Measurements from ENCODE around the gene SAMD3.

The SAMD3 gene

DNA sequence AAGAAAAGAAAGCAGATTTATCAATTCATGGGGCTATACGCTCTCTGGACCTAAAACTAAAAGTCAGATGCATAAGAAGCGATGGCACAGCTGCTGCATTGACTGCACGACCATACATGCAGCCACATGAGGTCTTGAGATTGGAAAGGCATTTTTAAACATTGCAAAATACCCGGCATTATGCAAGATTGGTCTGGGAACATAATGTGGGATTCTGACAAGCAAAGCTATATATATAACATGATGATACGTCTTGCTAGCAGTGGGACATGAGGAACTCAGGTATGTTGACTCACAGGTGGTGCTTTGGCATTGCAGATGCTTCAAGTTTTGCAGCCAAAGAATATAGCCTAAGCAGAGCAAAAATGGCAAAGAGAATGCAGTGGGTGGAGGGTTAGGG is 55.1 kb downstream of the SAMD3 start:
- Histone ChIP-seq H3K4me2 (ENCODE audit: low read depth, low read length, poor library complexity, severe bottlenecking) (no peak overlapping the region), H4K20me1 (ENCODE audit: insufficient read depth, low read length, poor library complexity, severe bottlenecking) (no peaks in the 10 kb centered on the region), H3K9me2 (replicated peaks; ENCODE audit: low read depth, low read length) (no peaks in the 10 kb centered on the region), H3K36me3 (ENCODE audit: insufficient read depth, low read length) (no peaks in the 10 kb centered on the region), H3K9ac (ENCODE audit: low read depth, low read length, poor library complexity, severe bottlenecking) (no peak overlapping the region), H3K27me3 (ENCODE audit: insufficient read depth, low read length, poor library complexity, severe bottlenecking) (no peaks in the 10 kb centered on the region), H2AFZ (ENCODE audit: low read length) (no peak overlapping the region), H3K4me1 (ENCODE audit: insufficient read depth, low read length, poor library complexity, severe bottlenecking) (no peaks in the 10 kb centered on the region), H3K79me2 (ENCODE audit: insufficient read depth, low read length) (no peaks in the 10 kb centered on the region), H3K9me3 (ENCODE audit: insufficient read depth, low read depth, low read length) (no peaks in the 10 kb centered on the region), H3K4me3 (ENCODE audit: low read length, poor library complexity, severe bottlenecking) (no peak overlapping the region), H3F3A (ENCODE audit: low read depth) (no peaks in the 10 kb centered on the region)
- no peak for TF ChIP-seq EZH2phosphoT487 (IDR thresholded peaks at IDR 0.05; ENCODE audit: borderline replicate concordance)
- TF ChIP-seq, protein P1, sequence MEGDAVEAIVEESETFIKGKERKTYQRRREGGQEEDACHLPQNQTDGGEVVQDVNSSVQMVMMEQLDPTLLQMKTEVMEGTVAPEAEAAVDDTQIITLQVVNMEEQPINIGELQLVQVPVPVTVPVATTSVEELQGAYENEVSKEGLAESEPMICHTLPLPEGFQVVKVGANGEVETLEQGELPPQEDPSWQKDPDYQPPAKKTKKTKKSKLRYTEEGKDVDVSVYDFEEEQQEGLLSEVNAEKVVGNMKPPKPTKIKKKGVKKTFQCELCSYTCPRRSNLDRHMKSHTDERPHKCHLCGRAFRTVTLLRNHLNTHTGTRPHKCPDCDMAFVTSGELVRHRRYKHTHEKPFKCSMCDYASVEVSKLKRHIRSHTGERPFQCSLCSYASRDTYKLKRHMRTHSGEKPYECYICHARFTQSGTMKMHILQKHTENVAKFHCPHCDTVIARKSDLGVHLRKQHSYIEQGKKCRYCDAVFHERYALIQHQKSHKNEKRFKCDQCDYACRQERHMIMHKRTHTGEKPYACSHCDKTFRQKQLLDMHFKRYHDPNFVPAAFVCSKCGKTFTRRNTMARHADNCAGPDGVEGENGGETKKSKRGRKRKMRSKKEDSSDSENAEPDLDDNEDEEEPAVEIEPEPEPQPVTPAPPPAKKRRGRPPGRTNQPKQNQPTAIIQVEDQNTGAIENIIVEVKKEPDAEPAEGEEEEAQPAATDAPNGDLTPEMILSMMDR (conservative IDR thresholded peaks at IDR 0.05; ENCODE audit: low read length): no peak

- H3K9ac ChIP-seq (ENCODE audit: low read depth, low read length, poor library complexity, severe bottlenecking): no peak overlapping the region
- no peak for TF ChIP-seq EZH2phosphoT487 (IDR thresholded peaks at IDR 0.05; ENCODE audit: borderline replicate concordance)
- TF ChIP-seq, protein P1 (conservative IDR thresholded peaks at IDR 0.05; ENCODE audit: low read length): no peak
Measured at GRCh38 chr6:130164251-130164650, 58.5 kb downstream of the SAMD3 start.

DNA sequence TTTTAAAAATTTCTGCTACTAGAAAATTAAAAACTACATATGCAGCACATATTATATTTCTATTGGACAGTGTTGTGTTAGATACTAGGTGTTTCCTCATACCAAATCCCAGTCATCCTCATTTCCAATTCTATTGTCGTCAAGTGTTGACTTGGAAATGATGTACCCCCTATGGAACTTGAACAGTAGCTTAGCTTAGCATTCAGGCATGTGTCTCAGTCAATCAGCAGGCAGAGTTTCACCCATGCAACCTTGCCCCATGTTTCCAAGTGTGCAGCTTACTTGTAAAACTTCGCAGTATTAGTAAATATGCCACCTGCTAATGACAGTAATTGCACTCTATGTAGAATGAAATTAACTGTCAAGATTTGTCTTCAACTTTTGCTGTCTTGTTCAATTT is 59.5 kb downstream of the SAMD3 start:
- Histone ChIP-seq H3K4me2 (ENCODE audit: low read depth, low read length, poor library complexity, severe bottlenecking) (no peak overlapping the region), H3K4me1 (ENCODE audit: insufficient read depth, low read length, poor library complexity, severe bottlenecking) (no peaks in the 10 kb centered on the region), H3K27me3 (ENCODE audit: insufficient read depth, low read length, poor library complexity, severe bottlenecking) (no peaks in the 10 kb centered on the region), H3K4me3 (ENCODE audit: low read length, poor library complexity, severe bottlenecking) (no peak overlapping the region), H3K9ac (ENCODE audit: low read depth, low read length, poor library complexity, severe bottlenecking) (no peak overlapping the region), H3K36me3 (ENCODE audit: insufficient read depth, low read length) (no peaks in the 10 kb centered on the region), H4K20me1 (ENCODE audit: insufficient read depth, low read length, poor library complexity, severe bottlenecking) (no peaks in the 10 kb centered on the region), H2AFZ (ENCODE audit: low read length) (no peak overlapping the region), H3F3A (ENCODE audit: low read depth) (no peaks in the 10 kb centered on the region), H3K79me2 (ENCODE audit: insufficient read depth, low read length) (no peaks in the 10 kb centered on the region), H3K9me3 (ENCODE audit: insufficient read depth, low read depth, low read length) (no peaks in the 10 kb centered on the region), H3K9me2 (replicated peaks; ENCODE audit: low read depth, low read length) (no peaks in the 10 kb centered on the region)
- TF ChIP-seq, protein P1 (conservative IDR thresholded peaks at IDR 0.05; ENCODE audit: low read length): no peak
- TF ChIP-seq EZH2phosphoT487 (IDR thresholded peaks at IDR 0.05; ENCODE audit: borderline replicate concordance): no peak

More at GRCh38 chr6:130164251-130164650, 58.5 kb downstream of the SAMD3 start:
- H3F3A ChIP-seq (ENCODE audit: low read depth): no peaks in the 10 kb centered on the region
- no peaks in the 10 kb centered on the region for H4K20me1 ChIP-seq (ENCODE audit: insufficient read depth, low read length, poor library complexity, severe bottlenecking)
- no peaks in the 10 kb centered on the region for H3K4me1 ChIP-seq (ENCODE audit: insufficient read depth, low read length, poor library complexity, severe bottlenecking)
- no peaks in the 10 kb centered on the region for H3K79me2 ChIP-seq (ENCODE audit: insufficient read depth, low read length)
- H3K4me3 ChIP-seq (ENCODE audit: low read length, poor library complexity, severe bottlenecking): no peak overlapping the region
- H3K27me3 ChIP-seq (ENCODE audit: insufficient read depth, low read length, poor library complexity, severe bottlenecking): no peaks in the 10 kb centered on the region
- H3K9me2 ChIP-seq (replicated peaks; ENCODE audit: low read depth, low read length): no peaks in the 10 kb centered on the region
- no peaks in the 10 kb centered on the region for H3K36me3 ChIP-seq (ENCODE audit: insufficient read depth, low read length)
- no peaks in the 10 kb centered on the region for H3K9me3 ChIP-seq (ENCODE audit: insufficient read depth, low read depth, low read length)
- no peak overlapping the region for H2AFZ ChIP-seq (ENCODE audit: low read length)
- H3K4me2 ChIP-seq (ENCODE audit: low read depth, low read length, poor library complexity, severe bottlenecking): no peak overlapping the region
